Psoas muscle (tissue), 8 donors: ENCODE measurements around the gene UQCRQ. TPM values are rescaled to one million over a fixed set of nuclear protein-coding genes. Genes with fewer than 3 reads are reported as not detected.

Experiments
- ATAC-seq, 4 donors: fragments of 200-7000 bp; cut with Tn5 transposase; one replicate each; pipeline ENCODE4 v1.9.1; 2020; ENCODE audit warnings: moderate library complexity in 3 of 4, mild to moderate bottlenecking in 2 of 4
- DNase-seq, 2 donors: peaks; one replicate each; pipeline ENCODE4 v3.0.0-alpha.2; 2020
- H3K27ac ChIP-seq: fragments of 200-600 bp; one replicate; pipeline ENCODE4 v1.8.0; 2022
- H3K27me3 ChIP-seq, 3 donors: fragments of 200-600 bp in 1 of 3; one replicate each; pipeline versions ENCODE4 v1.6.1 to v1.8.0; 2013 to 2022; ENCODE audit warnings: low read length in 2 of 3, mild to moderate bottlenecking in 2 of 3, moderate library complexity in 1 of 3; ENCODE audit not compliant: insufficient read depth in 3 of 3
- H3K36me3 ChIP-seq, 2 donors: fragments of 200-600 bp in 1 of 2; one replicate each; pipeline versions ENCODE4 v1.6.1 to v1.8.0; 2013 to 2022; ENCODE audit warnings: low read depth in 1 of 2, mild to moderate bottlenecking in 1 of 2, moderate library complexity in 1 of 2; ENCODE audit not compliant: insufficient read depth in 1 of 2
- H3K4me1 ChIP-seq: fragments of 200-600 bp; one replicate; pipeline ENCODE4 v1.8.0; 2022
- H3K4me3 ChIP-seq: fragments of 200-600 bp; one replicate; pipeline ENCODE4 v1.8.0; 2022; ENCODE audit warnings: mild to moderate bottlenecking
- H3K9me3 ChIP-seq: fragments of 200-600 bp; one replicate; pipeline ENCODE4 v1.8.0; 2022
- CTCF ChIP-seq: fragments of 200-600 bp; IDR thresholded peaks from one replicate; pipeline ENCODE4 v1.8.0; 2022; ENCODE audit warnings: antibody characterized with exemption
- WGBS, 3 donors: extraction: QIAGEN DNeasy Blood & Tissue Kit; methylation state at CpG; one replicate each; pipeline versions ENCODE4 v1.1.6 to v1.1.7; 2013; 5-methylcytosine and 5-hydroxymethylcytosine counted together
- intact Hi-C, 2 donors: fragments of 100-400 bp; cut with DNase I; formaldehyde crosslinking; loops; one replicate each; pipeline versions ENCODE4 v1.11.0 to v1.14.2; 2022
- polyA plus RNA-seq, 3 donors: library from polyadenylated mRNA; stranded (reverse); fragments of 200-250 nt; gene quantifications; one replicate each; pipeline ENCODE4 v1.2.3, GENCODE V29; 2013
- total RNA-seq, 4 donors: library from RNA; stranded (reverse); fragmentation: NEBNext Ultra II Directional in 2 of 4; extraction: Animal tissue kit (Norgen Biotek cat#: 25700) in 2 of 4; gene quantifications; one replicate each; pipeline versions ENCODE4 v1.2.1 to v1.2.4, GENCODE V29; 2021 to 2023
- donor health status: healthy with polysubstance abuse.
- donor health status: DM: no; HTN: no; CAD: no; lungs with moderate emphysema.
- donor health status: Bipolar disorder and iron deficiency.
- donor health status: healthy.
- donor health status: DM: yes; HTN: yes; CAD: no.
- donor health status: DM: no; HTN: no; CAD: no.
- donor health status: DM: no; HTN: no; CAD: no.
- donor health status: DM: yes; HTN: yes; CAD: no.

The UQCRQ gene
- total and polyA plus RNA-seq, 7 donors, result 649 to 985 (median 866) TPM

GRCh38 chr5:132831095-132831860 is 35.2 kb upstream of the UQCRQ start:
- peaks cover 0 to 22% (median 2%) of the 10 kb centered on the region in 3 donors for H3K27me3 ChIP-seq
- no peaks in the 10 kb centered on the region for H3K9me3 ChIP-seq
- TF ChIP-seq CTCF, result no peak
- 79 to 94% (median 88%) methylated on average over 15 of the region's 15 CpGs for WGBS, 3 donors
- intact Hi-C loops, result loop anchor here (5.0 kb wide), 2 partner anchors 36 to 51 kb away; partner anchors contain the start of genes GDF9 (in 1 of the 2) and UQCRQ (in 1 of the 2)
- no peak overlapping the region for H3K27ac ChIP-seq
- peak overlapping the region; percentile 82 for H3K4me3 ChIP-seq
- ATAC-seq (no peak), DNase-seq (no peak)
- no peaks in the 10 kb centered on the region for H3K36me3 ChIP-seq
- peaks cover 5% of the 10 kb centered on the region for H3K4me1 ChIP-seq

DNA sequence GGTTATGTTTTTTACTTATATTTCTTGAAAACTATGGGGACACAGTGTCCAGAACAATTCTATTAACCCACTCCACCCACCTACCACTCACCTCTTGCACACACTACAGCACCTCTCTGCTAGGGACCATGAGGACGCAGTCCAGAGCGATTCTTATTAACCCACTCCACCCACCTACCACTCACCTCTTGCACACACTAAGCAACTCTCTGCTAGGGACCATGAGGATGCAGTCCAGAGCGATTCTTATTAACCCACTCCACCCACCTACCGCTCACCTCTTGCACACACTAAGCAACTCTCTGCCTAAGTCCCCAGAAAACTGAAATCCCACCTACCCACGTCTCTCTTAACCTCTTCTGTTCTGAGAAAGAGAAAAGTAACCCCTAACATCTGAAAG is 33.8 kb upstream of the UQCRQ start:
- H3K4me3 ChIP-seq, result no peak overlapping the region
- WGBS, 3 donors, result 91 to 94% (median 92%) methylated on average over 5 of the region's 5 CpGs
- ATAC-seq (no peak), DNase-seq (no peak)
- TF ChIP-seq CTCF, result no peak
- no peak overlapping the region for H3K27ac ChIP-seq
- peaks cover 5% of the 10 kb centered on the region for H3K4me1 ChIP-seq
- peaks cover 0 to 17% (median 2%) of the 10 kb centered on the region in 3 donors for H3K27me3 ChIP-seq
- intact Hi-C loops, result loop anchor here (5.0 kb wide), 2 partner anchors 35 to 50 kb away; partner anchors contain the start of genes GDF9 (in 1 of the 2) and UQCRQ (in 1 of the 2)
- no peaks in the 10 kb centered on the region for H3K9me3 ChIP-seq
- H3K36me3 ChIP-seq, result no peaks in the 10 kb centered on the region

DNA sequence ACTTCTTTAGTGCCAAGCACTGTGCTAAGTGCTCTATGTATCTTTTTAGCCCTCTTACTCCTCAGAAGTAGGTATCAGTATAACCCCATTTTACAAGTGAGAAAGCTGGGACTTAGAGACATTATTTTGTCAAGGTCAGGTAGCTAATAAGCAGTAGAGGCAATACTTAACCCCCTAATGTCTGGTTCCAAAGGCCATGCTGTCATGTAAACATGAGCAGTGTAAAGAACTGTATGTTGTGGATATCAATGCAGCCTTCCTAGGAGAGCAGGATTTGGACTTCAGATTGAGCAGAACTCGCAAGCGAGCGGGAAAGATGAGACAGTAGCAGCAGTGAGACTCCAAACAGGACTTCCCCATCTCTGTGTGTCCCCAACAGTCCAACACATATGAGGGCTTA is 32.4 kb upstream of the UQCRQ start:
- no peaks in the 10 kb centered on the region for H3K36me3 ChIP-seq
- H3K4me1 ChIP-seq, result peaks cover 5% of the 10 kb centered on the region
- H3K9me3 ChIP-seq, result no peaks in the 10 kb centered on the region
- intact Hi-C loops, result loop anchor here (5.0 kb wide), 2 partner anchors 33 to 48 kb away; partner anchors contain the start of genes GDF9 (in 1 of the 2) and UQCRQ (in 1 of the 2)
- peaks cover 0 to 16% (median 2%) of the 10 kb centered on the region in 3 donors for H3K27me3 ChIP-seq
- DNase-seq (no peak), ATAC-seq (no peak)
- no peak for TF ChIP-seq CTCF
- H3K4me3 ChIP-seq, result no peak overlapping the region
- 95 to 96% (median 96%) methylated on average over 3 of the region's 3 CpGs for WGBS, 3 donors
- no peak overlapping the region for H3K27ac ChIP-seq

GRCh38 chr5:132836852-132837251 is 29.6 kb upstream of the UQCRQ start:
- no peaks in the 10 kb centered on the region for H3K36me3 ChIP-seq
- ATAC-seq, result no peak
- intact Hi-C loops, result no loop called here
- H3K4me3 ChIP-seq, result no peak overlapping the region
- DNase-seq, result no peak
- H3K27ac ChIP-seq, result no peak overlapping the region
- no peaks in the 10 kb centered on the region for H3K27me3 ChIP-seq
- WGBS, 3 donors, result 98 to 100% (median 100%) methylated on average over 1 of the region's 1 CpG
- no peak for TF ChIP-seq CTCF
- no peaks in the 10 kb centered on the region for H3K9me3 ChIP-seq
- H3K4me1 ChIP-seq, result no peaks in the 10 kb centered on the region
